Activated naive CD4-positive, alpha-beta T cell (primary cell): Measurements from ENCODE around the gene GALNT12.

ENCODE experiments used
- DNase-seq, 4 experiments: peaks; one replicate each; lab custom pipeline; 2025; lab: John Stamatoyannopoulos, UW

GALNT12 gene

GRCh38 chr9:98833090-98833956 lies 25.9 kb downstream of the GALNT12 start:
- DNase-seq: no peak

- no peak for DNase-seq
Observed at GRCh38 chr9:98834386-98834785, 26.9 kb downstream of the GALNT12 start.

- no peak for DNase-seq
Observed at GRCh38 chr9:98836206-98836605, 28.7 kb downstream of the GALNT12 start.

GRCh38 chr9:98837516-98837915 lies 30.0 kb downstream of the GALNT12 start:
- DNase-seq: no peak

- DNase-seq: no peak
Observed at GRCh38 chr9:98838155-98838867, 30.8 kb downstream of the GALNT12 start.

GRCh38 chr9:98838868-98839565 lies 31.5 kb downstream of the GALNT12 start:
- DNase-seq: no peak

GRCh38 chr9:98839724-98840123 lies 32.3 kb downstream of the GALNT12 start:
- no peak for DNase-seq

- no peak for DNase-seq
Observed at GRCh38 chr9:98842510-98842909, 35.0 kb downstream of the GALNT12 start.

- no peak for DNase-seq
Observed at GRCh38 chr9:98846081-98846480, 38.6 kb downstream of the GALNT12 start.

- DNase-seq: no peak
Observed at GRCh38 chr9:98846879-98847278, 39.4 kb downstream of the GALNT12 start.

GRCh38 chr9:98848450-98849149 lies 41.1 kb downstream of the GALNT12 start:
- peak; percentile 34 to 71 (median 50) for DNase-seq

GRCh38 chr9:98849563-98849962 lies 42.1 kb downstream of the GALNT12 start:
- DNase-seq: no peak

GRCh38 chr9:98850851-98851729 lies 43.6 kb downstream of the GALNT12 start:
- DNase-seq: no peak

- no peak for DNase-seq
Observed at GRCh38 chr9:98851730-98852459, 44.4 kb downstream of the GALNT12 start.

- no peak for DNase-seq
Observed at GRCh38 chr9:98852460-98852734, 44.9 kb downstream of the GALNT12 start.

- DNase-seq: no peak
Observed at GRCh38 chr9:98852961-98853360, 45.5 kb downstream of the GALNT12 start.

- DNase-seq: no peak
Observed at GRCh38 chr9:98854266-98854665, 46.8 kb downstream of the GALNT12 start.

- no peak for DNase-seq
Observed at GRCh38 chr9:98855592-98855991, 48.1 kb downstream of the GALNT12 start.

GRCh38 chr9:98856982-98857381 lies 49.5 kb downstream of the GALNT12 start:
- DNase-seq: no peak

GRCh38 chr9:98859941-98860340 lies 52.5 kb downstream of the GALNT12 start:
- no peak for DNase-seq

- DNase-seq: no peak
Observed at GRCh38 chr9:98860871-98861293, 53.4 kb downstream of the GALNT12 start.
